GM21619 (cell line): Measurements from ENCODE around the gene PLPPR2.
"Not testable (repeated sequence)": the region's sequence is repeated elsewhere in the genome, so short reads cannot be mapped to it uniquely, and the experiment has no call there.

ENCODE experiments used
- ATAC-seq: cut with Tn5 transposase; IDR thresholded peaks from one replicate; pipeline ENCODE4 v1.9.1; 2021; ENCODE audit not compliant: unreplicated experiment

The PLPPR2 gene

DNA sequence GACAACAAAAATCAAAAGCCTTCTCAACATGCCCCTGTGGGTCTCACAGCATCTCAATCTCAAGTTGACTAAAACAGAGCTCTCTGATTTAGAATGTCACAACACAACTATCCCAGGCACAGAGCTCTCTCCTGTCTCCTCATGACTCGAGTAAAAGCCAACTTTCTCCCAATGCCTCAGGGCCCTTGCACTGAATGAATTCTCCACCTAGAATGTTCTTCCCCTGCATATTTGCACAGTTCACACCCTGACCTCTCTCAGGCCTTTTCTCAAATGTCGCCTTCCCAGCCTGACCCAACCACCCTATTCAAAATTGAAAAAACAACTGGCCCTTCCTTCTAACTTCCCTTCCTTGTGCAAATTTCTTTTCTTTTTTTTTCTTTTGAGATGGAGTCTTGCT is 15.5 kb downstream of the PLPPR2 start:
- no peak for ATAC-seq

DNA sequence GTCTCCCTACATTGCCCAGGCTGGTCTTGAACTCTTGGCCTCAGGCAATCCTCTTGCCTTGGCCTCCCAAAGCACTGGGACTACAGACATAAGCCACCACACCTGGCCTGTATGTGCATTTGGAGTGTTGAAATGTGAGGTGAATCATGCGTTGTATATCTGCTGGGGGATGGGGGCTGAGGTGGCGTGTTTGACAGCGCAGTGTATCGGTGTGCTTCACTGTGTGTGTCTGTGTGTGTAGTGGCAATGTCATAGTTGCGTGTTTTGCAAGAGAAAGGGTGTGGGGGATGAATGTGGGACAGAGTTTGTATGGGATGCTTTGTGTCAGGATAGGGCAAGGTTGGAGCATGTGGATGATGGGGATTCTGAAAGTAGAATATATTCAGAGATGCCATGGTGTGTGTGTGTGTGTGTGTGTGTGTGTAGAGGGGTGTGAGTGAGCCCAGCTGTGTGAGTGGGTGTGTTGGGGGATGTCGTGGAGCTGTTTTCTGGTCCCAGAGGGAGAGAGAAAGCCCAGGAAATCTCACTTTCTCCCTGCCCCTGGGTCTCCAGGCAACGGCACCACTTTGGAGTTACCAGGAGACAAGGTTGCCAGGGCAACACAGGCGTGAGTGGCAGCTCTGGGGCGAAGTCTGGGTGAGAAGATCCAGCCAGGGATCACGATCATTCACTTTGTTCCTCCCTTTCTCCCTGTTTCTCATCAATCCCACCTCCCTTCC is 18.1 kb downstream of the PLPPR2 start:
- ATAC-seq: no peak

DNA sequence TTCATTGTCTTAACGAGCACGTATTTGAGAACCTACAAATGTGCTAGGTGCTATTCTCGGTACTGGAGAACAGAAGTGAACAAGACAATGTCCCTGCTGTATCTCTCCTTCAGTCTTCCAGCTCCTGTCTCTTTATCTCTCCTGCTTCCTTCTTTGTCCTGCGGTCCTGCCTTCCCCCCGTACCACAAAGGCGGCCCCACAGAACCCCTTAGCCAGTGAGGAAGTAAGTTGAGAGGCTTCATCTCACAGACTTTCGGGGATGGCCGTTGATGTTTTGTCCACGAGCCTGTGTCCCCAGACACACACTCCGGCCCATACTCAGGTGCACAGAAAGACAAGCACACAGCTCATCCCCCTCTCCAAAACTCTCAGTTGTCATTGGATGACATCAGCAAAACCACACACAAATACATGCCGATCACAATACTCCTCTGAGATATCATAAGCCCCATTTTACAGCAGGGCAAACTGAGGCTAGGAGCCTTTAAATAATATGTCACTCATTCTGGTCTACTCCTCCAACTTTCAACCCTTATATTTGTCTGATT is 18.7 kb downstream of the PLPPR2 start:
- no peak for ATAC-seq

DNA sequence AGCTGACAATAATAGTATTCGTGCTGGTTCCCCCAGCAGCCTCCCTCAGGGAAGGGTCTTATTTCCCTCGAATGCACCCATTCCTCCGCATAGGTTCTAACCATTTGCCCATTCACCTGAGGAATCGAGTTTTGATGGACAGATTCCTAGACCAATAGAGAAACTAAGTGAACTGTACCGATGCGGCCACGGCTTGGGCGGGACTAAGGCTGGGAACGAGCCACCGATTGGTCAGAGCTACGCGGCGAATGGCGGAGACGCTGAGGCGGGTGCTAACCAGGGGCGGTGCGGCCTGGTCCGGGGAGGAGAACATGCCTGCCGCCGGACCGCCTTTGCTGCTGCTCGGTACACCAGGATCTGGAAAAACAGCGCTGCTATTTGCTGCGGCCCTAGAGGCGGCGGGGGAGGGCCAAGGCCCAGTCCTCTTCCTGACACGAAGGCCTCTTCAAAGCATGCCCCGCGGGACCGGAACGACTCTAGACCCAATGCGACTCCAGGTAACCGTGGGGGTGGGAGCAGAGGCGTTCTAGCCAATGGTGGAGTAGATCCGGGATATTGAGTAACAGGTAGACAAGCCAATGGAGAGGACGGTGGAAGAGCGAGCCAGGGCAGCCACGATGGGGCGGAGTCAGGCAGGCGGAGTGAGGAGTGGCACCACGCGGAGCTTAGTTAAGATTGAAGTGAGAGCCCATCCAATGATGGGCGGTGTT is 19.4 kb downstream of the PLPPR2 start, which contains the start of gene SWSAP1:
Gene SWSAP1, plus strand, starts transcription at position 234 of the 710 bp plus-strand sequence. Its CDS starts 15 bp downstream, at position 249.
- ATAC-seq: peak; percentile 80

DNA sequence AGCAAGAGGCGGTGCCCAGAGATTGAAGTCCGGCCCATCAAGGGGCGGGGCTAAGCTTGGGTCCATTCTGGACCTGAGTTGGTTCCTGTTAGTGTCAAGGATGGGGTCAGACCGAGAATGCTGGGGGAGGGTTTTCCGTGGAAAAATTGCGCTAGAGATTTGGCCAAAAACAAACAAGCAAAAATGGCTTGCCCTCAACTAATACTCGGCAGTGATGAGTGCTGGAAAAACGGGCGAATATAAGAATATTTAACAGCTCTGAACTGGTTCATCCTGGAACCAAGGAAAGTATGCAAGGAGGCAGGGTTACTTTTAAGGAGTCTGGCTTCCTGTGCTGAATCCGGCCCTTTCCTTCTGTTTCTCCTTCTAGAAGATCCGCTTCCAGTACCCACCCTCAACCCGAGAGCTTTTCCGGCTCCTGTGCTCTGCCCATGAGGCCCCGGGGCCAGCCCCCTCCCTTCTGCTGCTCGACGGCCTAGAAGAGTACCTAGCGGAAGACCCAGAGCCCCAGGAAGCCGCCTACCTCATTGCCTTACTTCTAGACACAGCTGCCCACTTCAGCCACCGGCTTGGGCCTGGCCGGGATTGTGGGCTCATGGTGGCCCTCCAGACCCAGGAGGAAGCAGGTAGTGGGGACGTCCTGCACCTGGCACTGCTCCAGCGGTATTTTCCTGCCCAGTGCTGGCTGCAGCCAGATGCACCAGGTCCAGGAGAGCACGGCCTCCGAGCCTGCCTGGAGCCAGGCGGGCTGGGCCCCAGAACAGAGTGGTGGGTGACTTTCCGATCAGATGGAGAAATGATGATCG is 20.1 kb downstream of the PLPPR2 start:
- ATAC-seq: no peak

DNA sequence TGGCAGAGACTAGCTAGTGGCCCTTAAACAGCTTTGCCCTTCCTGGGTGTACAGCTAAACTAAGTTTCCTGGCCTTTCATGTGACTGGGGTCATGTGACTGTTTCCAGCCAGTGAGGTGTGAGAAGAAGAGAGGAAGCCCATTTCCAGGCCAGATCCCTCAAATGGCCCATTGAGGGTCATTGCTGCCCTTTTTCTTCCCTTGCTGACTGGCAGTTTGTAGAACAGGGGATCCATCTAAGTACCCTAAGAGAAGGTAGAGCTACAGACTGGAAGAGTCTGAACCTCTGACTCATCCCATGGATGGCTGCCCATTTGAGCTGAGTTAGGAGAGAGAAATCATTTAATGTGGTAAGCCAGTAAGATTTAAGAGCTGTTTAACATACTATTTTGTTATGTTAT is 22.0 kb downstream of the PLPPR2 start:
- no peak for ATAC-seq

DNA sequence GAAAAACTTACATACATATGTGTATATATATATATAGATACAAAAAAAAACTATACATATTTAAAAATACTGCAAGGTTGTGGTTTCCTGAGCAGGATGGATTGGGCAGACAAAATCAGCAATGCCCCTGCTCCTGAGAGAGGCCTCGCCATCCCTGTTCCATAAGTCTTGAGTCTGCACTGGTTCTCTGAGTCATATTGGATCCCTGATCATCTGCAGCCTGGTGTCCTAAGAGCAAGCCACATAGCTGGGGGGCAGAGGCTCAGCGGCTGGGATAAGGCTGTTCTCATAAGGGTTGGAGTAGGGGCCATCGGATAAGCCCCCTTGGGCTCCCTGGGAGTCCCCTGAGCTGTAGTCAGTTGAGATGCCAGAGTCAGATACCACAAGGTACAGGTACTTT is 22.5 kb downstream of the PLPPR2 start:
- ATAC-seq: no peak

DNA sequence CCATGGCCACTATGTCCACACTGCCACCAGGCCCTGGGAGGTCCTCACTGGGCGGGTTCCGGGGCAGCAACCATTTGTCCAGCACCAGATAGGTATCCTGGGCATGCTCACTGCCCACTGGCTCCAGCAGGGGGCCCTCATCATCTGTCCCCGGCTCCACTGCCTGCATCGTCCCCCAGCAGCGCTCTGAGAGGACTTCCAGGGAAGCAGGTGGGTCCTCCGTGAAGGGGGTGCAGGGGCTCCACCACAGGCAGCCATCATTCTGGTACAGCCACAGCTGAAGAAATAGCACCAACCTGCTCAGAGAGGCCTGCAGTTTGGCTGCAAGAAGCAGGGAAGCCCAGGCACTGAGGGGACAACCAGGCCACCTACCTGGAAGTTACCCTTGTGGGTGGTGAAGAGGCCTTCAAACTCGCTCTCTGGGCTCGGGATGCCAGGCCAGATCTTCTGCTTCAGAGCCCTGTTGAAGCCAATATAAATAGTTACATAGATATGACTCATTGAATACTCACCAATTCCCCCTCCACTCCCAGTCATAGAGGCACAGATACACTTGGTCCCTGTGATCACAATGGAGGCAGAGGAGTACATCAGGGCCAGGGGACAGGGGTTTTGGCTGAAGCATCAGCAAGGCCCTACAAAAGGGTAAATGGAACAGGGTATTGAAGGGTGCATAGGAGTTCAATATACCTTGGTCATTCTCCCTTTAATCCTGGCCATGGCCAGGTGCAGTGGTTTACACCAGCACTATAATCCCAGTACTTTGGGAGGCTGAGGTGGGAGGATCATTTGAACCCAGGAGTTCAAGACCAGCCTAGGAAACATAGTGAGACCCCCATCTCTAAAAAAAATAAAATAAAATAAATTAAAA is 23.3 kb downstream of the PLPPR2 start:
- no peak for ATAC-seq

DNA sequence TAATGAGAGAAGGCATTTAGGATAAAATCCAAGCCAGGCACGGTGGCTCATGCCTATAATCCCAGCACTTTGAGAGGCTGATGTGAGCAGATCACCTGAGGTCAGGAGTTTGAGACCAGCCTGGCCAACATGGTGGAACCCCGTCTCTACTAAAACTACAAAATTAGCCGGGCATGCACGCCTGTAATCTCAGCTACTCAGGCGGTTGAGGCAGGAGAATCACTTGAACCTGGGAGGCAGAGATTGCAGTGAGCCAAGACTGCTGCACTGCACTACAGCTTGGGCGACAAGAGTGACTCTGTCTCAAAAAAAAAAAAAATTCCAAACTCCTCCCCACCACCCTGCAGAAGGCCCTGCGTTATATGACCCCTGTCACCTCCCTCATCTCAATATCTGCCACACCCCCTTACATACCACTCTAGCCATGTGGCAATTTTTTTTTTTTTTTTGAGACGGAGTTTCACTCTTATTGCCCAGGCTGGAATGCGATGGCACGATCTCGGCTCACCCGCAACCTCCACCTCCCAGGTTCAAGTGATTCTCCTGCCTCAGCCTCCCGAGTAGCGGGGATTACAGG is 24.1 kb downstream of the PLPPR2 start:
- ATAC-seq: not testable (repeated sequence)

DNA sequence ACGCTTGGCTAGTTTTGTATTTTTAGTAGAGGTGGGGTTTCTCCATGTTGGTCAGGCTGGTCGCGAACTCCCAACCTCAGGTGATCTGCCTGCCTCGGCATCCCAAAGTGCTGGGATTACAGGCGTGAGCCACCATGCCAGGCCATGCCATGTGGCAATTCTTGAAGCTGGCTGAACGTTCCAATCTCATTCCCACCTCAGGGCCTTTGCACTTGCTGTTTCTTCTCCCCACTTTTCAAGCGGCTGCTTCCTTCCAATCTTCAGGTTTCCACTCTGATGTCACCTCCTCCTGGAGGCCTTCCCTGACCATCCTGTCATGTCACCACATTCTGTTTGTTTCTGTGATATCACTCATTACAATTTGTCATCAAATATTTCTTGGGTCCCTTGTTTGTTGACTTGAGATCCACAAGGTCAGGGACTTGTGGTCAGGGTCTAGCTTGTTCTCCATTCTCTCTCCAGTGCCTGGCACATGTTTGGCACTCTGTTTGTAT is 24.7 kb downstream of the PLPPR2 start:
- ATAC-seq: no peak

DNA sequence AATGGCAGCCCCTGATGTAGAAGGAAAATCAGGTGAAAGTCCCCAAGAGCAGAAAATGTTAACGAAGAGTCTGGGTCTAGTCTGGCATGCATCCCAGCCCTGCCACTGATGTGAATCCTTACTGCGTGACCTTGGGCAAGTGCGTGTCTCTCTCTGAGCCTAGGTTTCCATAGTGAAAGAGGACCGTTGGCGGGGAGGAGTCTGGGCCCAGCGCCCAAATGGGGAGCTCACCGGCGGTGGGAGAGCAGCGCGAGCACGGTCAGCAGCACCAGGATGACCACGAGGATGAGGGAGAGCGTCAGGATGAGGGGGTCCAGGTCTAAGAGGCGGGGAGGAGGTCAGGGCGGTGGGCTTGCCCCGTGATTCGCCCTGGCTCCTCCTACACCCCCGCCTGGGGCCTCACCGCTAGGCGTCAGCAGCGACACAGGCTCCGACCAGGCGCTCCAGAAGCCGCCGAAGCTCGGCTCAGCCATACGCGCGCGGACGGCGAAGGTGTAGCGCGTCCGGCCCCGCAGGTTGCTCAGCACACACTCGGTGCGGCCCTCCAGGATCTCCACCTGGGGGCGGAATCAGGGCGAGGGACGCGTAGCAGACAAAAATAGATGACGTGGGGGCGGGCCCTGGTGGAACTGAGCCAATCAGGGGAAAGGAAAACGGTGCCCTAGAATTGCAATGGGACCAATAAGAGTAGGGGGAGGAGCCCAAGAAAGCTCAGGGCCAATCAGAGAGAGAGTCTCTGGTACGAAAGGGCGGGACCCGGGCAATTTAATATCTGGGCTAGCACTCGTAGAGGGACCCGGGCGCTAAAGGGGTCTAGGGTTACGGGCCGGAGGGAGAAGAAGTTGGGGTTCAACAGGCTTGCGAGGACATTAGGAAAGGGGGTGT is 25.7 kb downstream of the PLPPR2 start:
- peak; percentile 68 for ATAC-seq

DNA sequence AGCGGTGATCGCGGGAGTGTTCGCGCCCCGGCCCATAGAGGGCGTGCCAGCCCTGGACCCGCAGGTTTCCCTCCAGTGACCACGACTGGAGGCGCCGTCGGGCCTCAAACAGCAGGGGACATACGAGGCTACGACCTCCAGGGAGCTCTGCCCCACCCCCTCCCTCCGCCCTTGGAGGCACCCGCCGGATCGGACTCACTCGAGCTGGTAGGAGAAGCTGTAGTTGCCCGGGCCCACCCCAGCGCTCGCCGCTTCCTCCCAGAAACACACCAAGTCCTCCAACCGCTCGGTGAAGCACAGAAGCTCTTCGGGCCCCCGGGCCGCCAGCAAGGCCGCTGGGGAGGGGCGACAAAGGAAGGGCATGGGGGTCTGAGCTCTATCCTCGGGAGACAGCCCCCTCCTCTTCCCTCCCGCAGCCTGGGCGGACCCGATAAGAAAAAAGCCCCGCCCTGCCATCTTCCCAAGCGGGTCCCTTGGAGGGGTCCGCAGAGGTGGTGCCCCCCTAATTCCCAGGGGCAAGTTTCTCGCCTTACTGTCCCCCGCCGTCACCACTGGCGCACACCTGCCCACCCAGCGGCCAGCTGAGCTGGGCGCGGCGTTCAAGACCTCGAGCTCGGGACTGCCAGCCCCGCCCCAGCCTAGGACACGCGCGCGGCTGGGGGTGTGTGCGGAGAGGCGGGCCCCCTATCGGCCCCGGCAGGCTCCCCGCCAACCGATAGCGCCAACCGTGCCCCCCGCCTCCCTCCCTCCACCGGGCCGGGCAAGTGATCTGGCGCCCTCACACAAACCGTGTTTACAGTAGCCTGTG is 27.9 kb downstream of the PLPPR2 start:
- no peak for ATAC-seq

DNA sequence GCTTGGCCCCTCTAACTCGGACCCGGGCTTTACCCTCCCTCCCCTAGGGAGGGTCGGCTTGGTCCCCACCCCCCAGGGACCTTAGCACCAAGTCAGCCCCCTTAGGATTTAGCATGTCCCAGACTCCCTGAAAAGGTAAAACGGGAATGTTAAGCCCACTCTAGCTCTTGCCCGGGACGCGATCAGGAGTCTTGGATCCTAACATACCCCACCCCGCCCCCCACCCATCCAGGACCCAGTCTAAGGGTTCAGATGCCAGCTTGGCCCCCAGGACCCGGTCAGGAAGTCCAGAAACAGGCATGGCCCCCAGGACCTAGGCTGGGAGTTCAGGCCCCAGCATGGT is 28.4 kb downstream of the PLPPR2 start:
- no peak for ATAC-seq

DNA sequence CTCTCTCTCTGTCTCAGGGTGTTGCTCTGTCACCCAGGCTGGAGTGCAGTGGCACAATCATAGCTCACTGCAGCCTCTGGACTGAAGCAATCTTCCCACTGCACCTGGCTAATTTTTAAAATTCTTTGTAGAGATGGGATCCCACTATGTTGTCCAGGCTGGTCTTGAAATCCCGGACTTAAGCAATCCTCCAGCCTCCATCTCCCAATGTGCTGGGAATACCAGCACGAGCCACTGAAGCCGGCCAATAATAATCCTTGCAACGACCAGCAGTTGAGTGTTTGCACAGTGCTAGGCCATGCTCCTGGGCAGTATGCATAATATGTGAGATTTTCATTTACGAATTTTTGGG is 29.5 kb downstream of the PLPPR2 start:
- no peak for ATAC-seq

DNA sequence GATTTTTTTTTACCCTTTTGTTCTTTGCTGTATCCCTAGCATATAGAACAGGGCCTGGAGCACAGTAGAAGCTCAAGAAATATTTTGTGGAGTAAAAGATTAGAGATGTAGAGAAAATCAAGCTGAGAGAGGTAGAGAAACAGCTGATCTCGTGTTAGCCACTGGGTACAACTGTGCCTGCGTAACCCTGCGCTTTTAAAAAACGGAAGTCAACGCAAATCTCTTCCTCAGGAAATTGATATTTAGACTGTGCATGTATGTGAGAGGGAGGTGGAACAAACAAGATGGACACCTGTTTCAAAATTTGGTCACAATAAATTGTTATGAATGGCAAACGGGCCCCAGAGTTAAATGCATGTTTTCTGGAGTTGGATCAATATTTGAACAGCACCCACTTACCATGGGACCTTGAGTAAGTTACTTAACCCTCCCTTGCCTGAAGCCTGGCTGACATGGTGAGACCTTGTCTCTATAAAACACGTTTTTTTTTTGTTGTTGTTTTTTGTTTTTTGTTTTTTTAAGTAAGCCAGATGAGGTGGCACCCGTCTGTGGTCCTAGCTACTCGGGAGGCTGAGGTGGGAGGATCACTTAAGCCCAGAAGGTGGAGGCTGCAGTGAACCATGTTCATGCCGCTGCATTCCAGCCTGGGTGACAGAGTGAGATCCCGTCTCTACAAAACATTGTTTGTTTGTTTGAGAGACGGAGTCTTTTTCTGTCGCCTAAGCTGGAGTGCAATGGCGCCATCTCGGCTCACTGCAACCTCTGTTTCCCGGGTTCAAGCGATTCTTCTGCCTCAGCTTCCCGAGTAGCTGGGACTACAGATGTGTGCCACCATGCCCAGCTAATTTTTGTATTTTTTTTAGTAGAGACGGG is 32.2 kb downstream of the PLPPR2 start:
- ATAC-seq: no peak

DNA sequence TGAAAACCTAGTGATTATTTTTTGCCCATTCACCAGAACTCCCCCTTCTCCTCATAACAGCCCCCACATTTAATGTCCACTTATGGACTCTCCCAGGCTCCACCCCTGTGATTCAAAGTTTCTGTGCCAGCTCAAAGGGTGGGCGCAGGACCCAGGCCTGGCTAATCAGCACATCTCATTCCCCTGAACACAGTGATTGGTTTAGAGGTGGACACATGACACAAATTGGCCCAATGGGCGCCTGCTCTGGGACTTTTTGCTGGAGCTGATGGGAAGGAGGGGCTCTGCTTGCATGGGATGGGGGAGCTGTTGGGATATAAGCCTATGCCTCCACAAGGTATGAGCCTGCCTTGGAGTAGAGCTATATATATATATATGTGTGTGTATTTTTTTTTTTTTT is 35.1 kb downstream of the PLPPR2 start:
- no peak for ATAC-seq

DNA sequence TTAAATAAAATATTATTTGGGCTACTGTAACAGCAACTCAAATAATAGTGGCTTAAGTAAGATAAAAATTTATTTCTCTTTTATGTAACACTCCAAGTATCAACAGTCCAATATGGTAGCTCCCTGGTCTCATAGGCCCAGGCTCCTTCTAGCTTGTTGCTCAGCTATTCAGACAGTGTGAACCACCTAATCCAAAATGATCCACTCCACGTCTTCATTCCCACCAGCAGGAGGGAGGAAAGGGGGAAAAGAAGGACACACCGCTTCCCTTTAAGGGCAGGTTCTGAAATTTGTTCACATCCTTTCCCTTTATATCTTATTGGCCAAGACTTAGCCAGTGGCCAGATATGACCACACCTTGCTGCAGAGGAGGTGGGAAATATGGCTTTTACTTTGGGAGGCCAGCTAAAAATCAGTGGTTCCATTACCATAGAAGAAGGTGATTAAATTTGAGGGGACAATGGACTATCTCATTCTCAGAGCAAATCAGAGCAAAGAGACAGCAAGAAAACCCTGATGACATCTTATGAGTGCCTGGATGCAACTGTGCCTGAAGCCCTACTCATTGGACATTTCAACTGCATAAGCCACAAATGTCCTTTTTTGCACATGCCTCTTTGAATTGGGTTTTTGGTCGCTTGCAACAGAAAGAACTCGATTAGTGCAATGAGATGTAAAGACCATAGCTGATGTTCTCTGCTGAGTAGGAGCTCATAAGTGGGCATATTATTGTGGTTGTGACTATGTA is 35.9 kb downstream of the PLPPR2 start:
- ATAC-seq: no peak
